HG03097 (cell line): Measurements from ENCODE around the gene CFAP70.
"Not testable (repeated sequence)": the region's sequence is repeated elsewhere in the genome, so short reads cannot be mapped to it uniquely, and the experiment has no call there.

Experiments used
- ATAC-seq: cut with Tn5 transposase; IDR thresholded peaks from one replicate; pipeline ENCODE4 v1.9.1; 2021; ENCODE audit not compliant: unreplicated experiment, low FRiP score

Gene CFAP70

DNA sequence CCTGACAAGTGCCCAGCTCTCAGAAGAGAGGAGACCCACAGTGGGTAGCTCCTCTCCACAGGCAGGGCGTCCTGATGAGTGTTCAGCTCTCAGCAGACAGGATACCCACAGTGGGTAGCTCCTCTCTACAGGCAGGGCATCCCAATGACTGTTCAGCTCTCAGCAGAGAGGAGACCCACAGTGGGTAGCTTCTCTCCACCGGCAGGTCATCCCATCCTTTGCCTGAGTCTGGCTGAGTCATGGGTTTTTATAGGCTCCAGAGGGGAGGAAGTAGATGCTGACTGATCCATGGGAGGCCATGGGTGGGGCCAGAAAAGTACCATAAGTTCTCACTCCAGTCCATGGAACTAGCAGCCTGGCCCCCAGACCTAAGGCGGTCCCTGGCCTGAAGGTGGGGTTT, 18.5 kb downstream of the CFAP70 start:
- no peak for ATAC-seq

DNA sequence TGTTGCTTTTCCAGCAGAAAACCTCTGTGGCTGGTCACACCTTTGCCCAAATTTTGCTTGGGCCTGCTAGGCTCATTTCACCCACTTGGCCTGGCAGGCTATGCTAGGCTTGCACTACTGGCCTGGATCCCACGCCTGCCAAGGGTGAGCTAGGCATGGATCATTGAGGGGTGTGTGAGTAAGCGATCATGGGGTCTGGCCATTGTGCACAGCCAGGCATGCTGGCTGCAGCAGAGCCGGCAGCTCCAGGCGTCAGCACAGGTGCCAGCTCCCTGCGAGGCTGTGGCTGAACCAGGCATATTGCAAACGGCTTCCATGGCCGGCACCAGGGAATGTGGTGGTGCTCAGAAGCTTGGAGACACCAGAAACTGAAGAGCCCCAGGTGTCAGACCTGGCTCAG, 19.2 kb downstream of the CFAP70 start:
- no peak for ATAC-seq

GRCh38 chr10:73338801-73339368, 19.8 kb downstream of the CFAP70 start:
- no peak for ATAC-seq

GRCh38 chr10:73333202-73333601, 25.5 kb downstream of the CFAP70 start:
- no peak for ATAC-seq

GRCh38 chr10:73332379-73332778, 26.3 kb downstream of the CFAP70 start:
- no peak for ATAC-seq

- not testable (repeated sequence) for ATAC-seq
Observed at GRCh38 chr10:73328523-73328922, 30.1 kb downstream of the CFAP70 start.

- not testable (repeated sequence) for ATAC-seq
Observed at GRCh38 chr10:73325290-73325689, 33.4 kb downstream of the CFAP70 start.

DNA sequence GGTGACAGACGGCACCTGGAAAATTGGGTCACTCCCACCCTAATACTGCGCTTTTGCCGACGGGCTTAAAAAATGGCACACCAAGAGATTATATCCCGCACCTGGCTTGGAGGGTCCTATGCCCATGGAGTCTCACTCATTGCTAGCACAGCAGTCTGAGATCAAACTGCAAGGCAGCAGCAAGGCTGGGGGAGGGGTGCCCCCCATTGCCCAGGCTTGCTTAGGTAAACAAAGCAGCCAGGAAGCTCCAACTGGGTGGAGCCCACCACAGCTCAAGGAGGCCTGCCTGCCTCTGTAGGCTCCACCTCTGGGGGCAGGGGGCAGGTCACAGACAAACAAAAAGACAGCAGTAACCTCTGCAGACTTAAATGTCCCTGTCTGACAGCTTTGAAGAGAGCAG, 35.1 kb downstream of the CFAP70 start:
- not testable (repeated sequence) for ATAC-seq

DNA sequence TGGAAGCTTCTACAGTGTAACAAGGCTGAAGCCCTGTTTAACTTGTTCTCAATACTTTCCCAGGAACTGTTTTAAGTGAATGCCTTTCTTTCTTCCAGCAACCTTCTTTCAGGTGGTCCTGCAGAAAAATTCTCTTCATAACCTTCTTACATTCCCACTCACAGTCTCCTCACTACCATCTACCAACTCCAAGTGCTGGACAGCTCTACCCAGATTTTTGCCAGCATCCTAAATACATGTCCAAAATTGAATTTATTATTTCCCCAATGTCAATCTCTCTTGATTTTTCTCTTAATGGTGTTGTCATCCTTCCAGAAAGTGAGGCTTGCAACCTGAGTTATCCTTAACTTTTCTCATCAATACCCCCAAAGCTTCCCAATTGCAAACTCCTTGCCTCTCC, 48.2 kb downstream of the CFAP70 start:
- no peak for ATAC-seq

DNA sequence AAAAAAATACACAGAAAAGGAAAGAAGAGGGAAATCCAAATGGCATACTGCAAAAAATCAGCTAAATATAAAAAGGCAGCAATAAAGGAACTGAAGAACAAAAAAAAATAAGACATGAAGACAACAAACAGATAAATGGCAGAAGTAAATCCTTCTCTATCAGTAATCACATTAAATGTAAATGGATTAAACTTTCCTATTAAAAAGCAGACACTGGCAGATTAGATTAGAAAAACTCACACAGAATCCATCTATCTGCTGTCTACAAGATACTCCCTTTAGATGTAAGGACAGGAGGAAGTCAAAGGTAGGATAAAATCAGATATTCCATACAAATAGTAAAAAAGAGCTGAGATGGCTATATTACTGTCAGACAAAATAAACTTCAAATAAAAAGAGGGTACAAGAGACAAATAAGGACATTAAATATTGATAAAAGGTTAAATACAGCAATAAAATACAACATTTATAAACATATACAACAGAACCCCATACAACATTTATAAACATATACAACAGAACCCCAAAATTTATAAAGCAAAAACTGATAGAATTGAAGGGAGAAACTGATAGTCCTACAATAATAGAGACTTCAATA, 51.4 kb downstream of the CFAP70 start:
- ATAC-seq, result no peak

GRCh38 chr10:73306171-73306708, 52.4 kb downstream of the CFAP70 start:
- no peak for ATAC-seq

GRCh38 chr10:73296946-73297345, 61.7 kb downstream of the CFAP70 start:
- ATAC-seq, result no peak

- ATAC-seq, result no peak
Observed at GRCh38 chr10:73293461-73293860, 65.2 kb downstream of the CFAP70 start.

DNA sequence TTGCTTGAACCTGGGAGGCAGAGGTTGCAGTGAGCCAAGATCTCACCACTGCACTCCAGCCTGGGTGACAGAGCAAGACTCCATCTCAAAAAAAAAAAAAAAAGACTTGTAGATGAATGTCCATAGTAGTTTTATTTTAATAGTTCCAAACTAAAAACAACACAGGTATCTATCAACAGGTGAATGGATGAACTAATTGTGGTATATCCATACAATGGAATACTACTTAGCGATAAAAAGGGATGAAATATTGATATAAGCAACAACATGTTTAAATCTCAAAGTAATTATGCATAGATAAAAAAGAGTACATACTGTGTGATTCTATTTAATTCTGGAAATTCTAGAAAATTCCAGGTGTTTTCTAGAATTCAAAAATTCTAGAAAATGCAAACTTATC, 68.7 kb downstream of the CFAP70 start:
- no peak for ATAC-seq

- ATAC-seq, result no peak
Observed at GRCh38 chr10:73287441-73287840, 71.2 kb downstream of the CFAP70 start.

DNA sequence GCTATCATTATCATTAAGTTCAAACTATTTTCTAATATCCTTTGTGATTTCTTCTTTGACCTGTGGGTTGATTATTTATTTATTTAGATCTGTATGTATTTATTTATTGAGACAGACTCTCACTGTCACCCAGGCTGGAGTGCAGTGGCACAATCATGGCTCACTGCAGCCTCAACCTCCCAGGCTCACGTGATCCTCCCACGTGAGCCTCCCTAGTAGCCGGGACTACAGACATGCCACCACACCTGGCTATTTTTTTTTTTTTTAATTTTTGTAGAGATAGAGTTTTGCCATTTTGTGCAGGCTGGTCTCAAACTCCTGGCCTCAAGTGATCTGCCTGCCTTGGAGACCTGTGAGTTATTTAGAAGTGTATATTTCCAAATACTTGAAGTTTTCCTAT, 77.6 kb downstream of the CFAP70 start:
- no peak for ATAC-seq

GRCh38 chr10:73264423-73264822, 94.2 kb downstream of the CFAP70 start:
- ATAC-seq, result no peak

- ATAC-seq, result no peak
Observed at GRCh38 chr10:73263693-73264347, 94.8 kb downstream of the CFAP70 start.

- no peak for ATAC-seq
Observed at GRCh38 chr10:73262880-73263555, 95.6 kb downstream of the CFAP70 start.

DNA sequence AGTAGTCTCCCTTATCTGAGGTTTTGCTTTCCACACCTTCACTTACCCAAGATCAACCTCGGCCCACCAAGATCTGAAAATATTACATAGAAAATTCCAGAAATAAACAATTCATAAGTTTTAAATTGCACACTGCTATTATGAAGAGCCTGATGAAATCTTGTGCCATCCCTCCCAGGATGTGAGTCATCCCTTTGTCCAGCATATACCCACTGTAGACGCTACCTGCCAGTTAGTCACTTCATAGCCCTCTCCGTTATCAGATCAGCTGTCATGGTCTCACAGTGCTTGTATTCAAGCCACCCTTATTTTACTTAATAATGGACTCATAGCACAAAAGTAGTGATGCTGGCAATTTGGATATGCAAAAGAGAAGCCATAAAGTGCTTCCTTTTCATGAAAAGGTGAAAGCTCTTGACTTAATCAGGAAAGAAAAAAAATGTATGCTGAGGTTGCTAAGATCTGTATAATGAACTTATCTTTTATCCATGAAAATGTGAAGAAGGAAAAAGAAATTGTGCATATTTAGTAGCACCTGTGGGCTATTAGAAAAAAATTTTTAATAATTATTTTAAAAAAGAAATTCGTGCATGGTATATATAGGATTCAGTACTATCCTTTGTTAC, 96.4 kb downstream of the CFAP70 start:
- no peak for ATAC-seq
